NT2/D1 (cell line): ENCODE results near the gene TMEM150C.
A peak's percentile ranks its signal among the peaks of the same experiment; 100 is the strongest.

Experiments
- DNase-seq: peaks from one replicate; pipeline ENCODE4 v3.0.0-alpha.2; 2011; ENCODE audit warnings: low read depth, low spot score
- H3K27me3 ChIP-seq: 2 replicates; pipeline ENCODE4 v1.6.0; 2011; ENCODE audit warnings: mild to moderate bottlenecking; ENCODE audit not compliant: insufficient read length, insufficient read depth
- H3K36me3 ChIP-seq: 2 replicates; pipeline ENCODE4 v1.6.1; 2011; ENCODE audit warnings: mild to moderate bottlenecking, low read length, mixed read lengths; ENCODE audit not compliant: insufficient read depth, insufficient read length
- H3K4me1 ChIP-seq: 2 replicates; pipeline ENCODE4 v1.5.1; 2011; ENCODE audit not compliant: insufficient read depth, insufficient read length
- H3K4me3 ChIP-seq: 2 replicates; pipeline ENCODE4 v1.5.1; 2011; ENCODE audit warnings: low read depth; ENCODE audit not compliant: insufficient read length
- H3K9ac ChIP-seq: 2 replicates; pipeline ENCODE4 v1.6.0; 2011; ENCODE audit warnings: low read depth; ENCODE audit not compliant: insufficient read length
- H3K9me3 ChIP-seq: 2 replicates; pipeline ENCODE4 v1.5.1; 2011; ENCODE audit warnings: mild to moderate bottlenecking, low read length; ENCODE audit not compliant: insufficient read depth
- SUZ12 ChIP-seq: IDR thresholded peaks from 2 replicates; pipeline ENCODE4 v1.6.1; 2011; ENCODE audit not compliant: insufficient read length, insufficient read depth; ENCODE audit errors: extremely low read depth
- YY1 ChIP-seq: IDR thresholded peaks from 2 replicates; pipeline ENCODE4 v1.6.1; 2011; ENCODE audit not compliant: insufficient read length, insufficient read depth
- ZNF274 ChIP-seq: IDR thresholded peaks from 2 replicates; pipeline ENCODE4 v1.6.1; 2011; ENCODE audit warnings: mild to moderate bottlenecking, low read depth, low read length

The TMEM150C gene

DNA sequence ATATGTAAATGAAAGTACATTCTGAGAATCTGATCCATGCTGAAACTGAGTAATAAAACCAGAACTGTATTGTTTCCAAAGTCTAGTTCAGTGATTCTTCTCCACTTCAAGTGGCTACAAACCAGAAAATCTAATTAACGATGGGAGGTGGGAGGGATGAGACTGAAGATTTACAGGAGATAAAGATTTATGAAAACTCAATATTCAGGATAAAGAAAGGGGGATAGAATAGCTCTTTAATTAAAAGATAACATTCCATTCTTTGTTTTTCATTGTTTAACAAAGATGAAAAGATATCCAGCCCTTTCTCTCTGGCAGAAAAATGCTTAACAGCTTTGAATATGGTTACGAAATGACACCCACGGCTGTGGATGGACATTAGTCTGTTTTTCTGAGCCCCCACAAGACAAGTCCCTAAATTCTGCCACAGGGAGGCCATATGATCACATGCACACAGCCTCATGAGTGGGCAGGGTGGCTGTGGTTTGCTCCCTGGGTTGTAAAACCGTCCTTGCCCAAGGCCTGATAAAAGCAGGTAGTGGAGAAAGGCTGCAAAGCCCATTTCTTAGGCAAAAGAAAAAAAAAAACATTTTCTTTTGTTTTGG lies 36.4 kb downstream of the TMEM150C start:
- Histone ChIP-seq H3K36me3 (no peaks in the 10 kb centered on the region), H3K9me3 (no peaks in the 10 kb centered on the region), H3K4me1 (no peaks in the 10 kb centered on the region), H3K4me3 (no peak overlapping the region), H3K27me3 (no peaks in the 10 kb centered on the region), H3K9ac (no peak overlapping the region)
- no peak for TF ChIP-seq SUZ12
- TF ChIP-seq ZNF274, result no peak
- no peak for TF ChIP-seq YY1
- DNase-seq, result no peak

DNA sequence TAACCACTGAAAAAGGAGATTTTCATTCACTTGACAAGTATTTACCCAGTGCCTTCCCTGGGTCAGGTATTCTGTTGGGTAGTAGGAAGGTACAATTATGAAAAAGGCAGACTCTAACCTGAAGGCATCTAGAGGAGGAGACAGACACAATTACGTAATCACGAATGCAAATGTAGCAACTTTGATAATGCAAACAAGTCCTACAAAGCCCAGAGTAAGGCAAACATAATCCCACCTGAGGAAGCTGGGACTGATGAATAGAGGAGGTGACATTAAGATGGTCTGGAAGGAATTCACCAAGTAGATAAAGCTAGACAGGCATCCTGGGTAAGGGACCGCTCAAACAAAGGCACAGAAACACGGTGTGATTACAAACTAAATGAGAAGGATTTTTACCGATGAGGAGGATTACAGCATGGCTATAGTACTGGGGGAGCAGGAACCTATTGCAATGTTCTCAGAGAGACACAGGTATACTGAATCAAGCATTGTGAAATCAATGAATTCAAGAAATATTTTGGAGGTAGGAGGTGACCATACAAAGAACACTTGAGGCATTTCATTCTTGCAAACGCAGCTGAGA lies 37.1 kb downstream of the TMEM150C start:
- H3K27me3 ChIP-seq, result no peaks in the 10 kb centered on the region
- TF ChIP-seq YY1 (no peak), ZNF274 (no peak), SUZ12 (no peak)
- no peak overlapping the region for H3K9ac ChIP-seq
- no peaks in the 10 kb centered on the region for H3K4me1 ChIP-seq
- no peak overlapping the region for H3K4me3 ChIP-seq
- DNase-seq, result peak; percentile 15
- H3K36me3 ChIP-seq, result no peaks in the 10 kb centered on the region
- H3K9me3 ChIP-seq, result no peaks in the 10 kb centered on the region

DNA sequence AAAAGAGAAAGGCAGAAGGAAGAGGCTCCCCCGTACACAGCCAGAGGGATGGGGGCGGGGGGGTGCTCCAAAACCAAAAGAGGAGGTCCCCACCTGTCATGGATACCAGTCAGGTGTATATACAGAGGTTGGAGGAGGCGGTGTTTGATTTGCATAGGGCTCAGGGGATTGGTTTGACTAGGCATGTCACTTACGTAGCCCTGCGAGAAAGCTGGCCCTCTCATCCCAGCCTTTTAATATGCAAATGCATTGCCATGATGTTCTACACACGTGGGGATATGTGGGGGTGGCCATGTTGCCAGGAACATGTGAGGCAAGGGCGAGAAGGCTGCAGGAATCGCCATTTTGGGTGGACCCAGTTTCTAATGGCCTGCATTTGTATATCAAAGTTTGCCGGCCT lies 38.6 kb downstream of the TMEM150C start:
- no peak for DNase-seq
- no peak overlapping the region for H3K9ac ChIP-seq
- H3K4me1 ChIP-seq, result no peaks in the 10 kb centered on the region
- H3K27me3 ChIP-seq, result no peaks in the 10 kb centered on the region
- H3K9me3 ChIP-seq, result no peaks in the 10 kb centered on the region
- TF ChIP-seq SUZ12, result no peak
- TF ChIP-seq ZNF274, result no peak
- no peak for TF ChIP-seq YY1
- H3K4me3 ChIP-seq, result no peak overlapping the region
- no peaks in the 10 kb centered on the region for H3K36me3 ChIP-seq

DNA sequence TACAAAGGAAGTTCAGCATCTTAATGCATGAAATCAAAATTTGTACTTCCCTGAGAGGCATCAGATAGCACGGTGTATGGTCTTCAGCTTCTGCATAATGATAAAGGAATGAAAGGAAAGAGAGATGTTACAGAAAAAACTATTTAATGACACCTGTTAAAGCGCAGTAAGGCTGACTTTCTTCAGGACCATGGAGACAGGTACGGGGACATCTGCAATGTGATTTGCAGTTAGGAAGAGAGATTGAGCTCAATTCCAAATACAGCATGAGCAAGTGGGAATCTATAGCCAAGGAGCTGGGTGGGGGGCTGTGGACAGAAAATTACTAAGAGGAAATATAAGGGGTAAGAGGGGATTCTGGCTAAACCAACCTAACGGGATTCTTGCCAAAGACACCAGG lies 39.3 kb downstream of the TMEM150C start:
- DNase-seq, result no peak
- no peak for TF ChIP-seq YY1
- TF ChIP-seq SUZ12, result no peak
- no peaks in the 10 kb centered on the region for H3K9me3 ChIP-seq
- no peak overlapping the region for H3K9ac ChIP-seq
- no peaks in the 10 kb centered on the region for H3K4me1 ChIP-seq
- H3K27me3 ChIP-seq, result no peaks in the 10 kb centered on the region
- no peak overlapping the region for H3K4me3 ChIP-seq
- no peaks in the 10 kb centered on the region for H3K36me3 ChIP-seq

DNA sequence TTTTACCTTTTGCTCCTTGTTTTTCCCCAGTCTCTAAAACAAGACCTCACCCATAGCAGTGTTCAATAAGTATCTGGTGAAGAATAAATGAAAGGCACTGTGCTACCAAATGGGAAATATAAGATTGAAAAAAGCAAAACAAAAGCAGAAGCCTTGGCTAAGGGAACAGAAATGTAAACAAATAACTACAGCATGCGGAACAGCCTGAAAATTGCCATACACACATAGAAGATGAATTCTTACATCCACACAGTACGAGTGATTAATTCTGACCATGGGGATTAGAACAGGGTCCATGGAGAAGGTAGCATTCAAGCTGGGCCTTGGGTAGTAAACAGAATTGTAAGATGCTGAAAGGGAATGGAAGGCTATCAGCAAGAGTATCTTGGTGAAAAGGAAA lies 40.5 kb downstream of the TMEM150C start:
- no peak for TF ChIP-seq SUZ12
- H3K36me3 ChIP-seq, result no peaks in the 10 kb centered on the region
- H3K9me3 ChIP-seq, result no peaks in the 10 kb centered on the region
- H3K4me3 ChIP-seq, result no peak overlapping the region
- H3K4me1 ChIP-seq, result no peaks in the 10 kb centered on the region
- DNase-seq, result no peak
- H3K9ac ChIP-seq, result no peak overlapping the region
- no peaks in the 10 kb centered on the region for H3K27me3 ChIP-seq

DNA sequence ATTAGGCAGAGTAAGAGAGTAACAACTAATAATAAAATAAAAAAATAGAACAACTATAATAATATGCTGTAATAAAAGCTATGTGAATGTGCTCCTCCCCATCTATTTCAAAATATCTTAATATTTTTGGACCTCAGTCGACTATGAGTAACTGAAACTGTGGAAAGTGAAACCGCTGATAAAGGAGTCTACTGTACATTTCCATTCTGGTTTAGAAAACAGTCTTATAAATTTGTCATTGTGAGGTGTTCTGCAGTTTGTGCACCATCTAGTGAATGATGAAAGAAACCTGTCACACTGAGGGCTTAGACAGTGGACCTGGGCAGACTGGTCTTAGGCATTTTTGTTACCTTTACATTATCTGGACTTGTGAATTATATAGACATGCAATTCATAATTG lies 42.0 kb downstream of the TMEM150C start:
- no peak for DNase-seq
- H3K36me3 ChIP-seq, result no peaks in the 10 kb centered on the region
- H3K27me3 ChIP-seq, result no peaks in the 10 kb centered on the region
- TF ChIP-seq YY1, result no peak
- no peak for TF ChIP-seq SUZ12
- TF ChIP-seq ZNF274, result no peak
- H3K4me3 ChIP-seq, result no peak overlapping the region
- H3K4me1 ChIP-seq, result no peaks in the 10 kb centered on the region
- H3K9ac ChIP-seq, result no peak overlapping the region
- H3K9me3 ChIP-seq, result no peaks in the 10 kb centered on the region

DNA sequence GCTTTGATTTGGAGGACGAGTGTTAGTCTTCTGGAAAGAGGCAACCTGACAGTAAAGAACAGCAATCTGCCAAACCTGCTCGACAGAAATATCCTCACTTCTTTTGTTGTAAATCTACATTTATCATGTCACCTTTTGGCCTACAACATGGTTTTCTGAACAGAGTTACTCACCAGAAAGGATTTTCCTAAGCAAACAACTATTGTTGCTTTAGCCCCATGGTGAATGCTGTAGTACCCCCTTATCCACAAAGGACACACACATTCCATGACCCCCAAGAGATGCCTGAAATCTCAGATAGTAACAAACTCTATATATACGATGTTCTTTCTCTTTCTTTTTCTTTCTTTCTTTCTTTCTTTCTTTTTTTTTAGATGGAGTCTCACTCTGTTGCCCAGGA lies 42.7 kb downstream of the TMEM150C start:
- no peak overlapping the region for H3K9ac ChIP-seq
- H3K36me3 ChIP-seq, result no peaks in the 10 kb centered on the region
- TF ChIP-seq YY1 (no peak), ZNF274 (no peak), SUZ12 (no peak)
- H3K9me3 ChIP-seq, result no peaks in the 10 kb centered on the region
- no peaks in the 10 kb centered on the region for H3K27me3 ChIP-seq
- DNase-seq, result no peak
- H3K4me3 ChIP-seq, result no peak overlapping the region
- H3K4me1 ChIP-seq, result no peaks in the 10 kb centered on the region

DNA sequence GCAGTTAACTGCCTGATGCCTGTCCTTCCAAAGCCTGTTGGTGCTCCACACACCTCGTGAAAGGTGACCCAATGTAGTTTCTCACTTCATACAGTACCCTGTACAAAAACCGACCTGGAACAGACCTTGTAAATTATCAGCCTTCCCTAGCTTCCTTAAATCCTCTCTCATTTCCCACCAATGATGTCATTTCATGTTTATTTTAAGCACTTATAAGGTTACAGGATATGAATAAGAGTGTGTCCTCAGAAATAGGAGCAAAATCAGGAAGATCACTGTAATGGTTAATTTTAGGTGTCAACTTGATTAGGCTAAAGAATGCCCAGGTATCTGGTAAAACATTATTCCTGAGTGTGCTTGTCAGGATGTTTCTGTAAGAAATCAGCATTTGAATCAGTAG lies 44.7 kb downstream of the TMEM150C start:
- Histone ChIP-seq H3K9ac (no peak overlapping the region), H3K36me3 (no peaks in the 10 kb centered on the region), H3K4me3 (no peak overlapping the region), H3K4me1 (no peaks in the 10 kb centered on the region), H3K27me3 (no peaks in the 10 kb centered on the region), H3K9me3 (no peaks in the 10 kb centered on the region)
- DNase-seq, result no peak
- TF ChIP-seq SUZ12, result no peak
- TF ChIP-seq ZNF274, result no peak
- no peak for TF ChIP-seq YY1
